ENCODE results near the gene CDK10.
"Not testable (repeated sequence)": the region's sequence is repeated elsewhere in the genome, so short reads cannot be mapped to it uniquely, and the experiment has no call there.

CDK10 gene, protein sequence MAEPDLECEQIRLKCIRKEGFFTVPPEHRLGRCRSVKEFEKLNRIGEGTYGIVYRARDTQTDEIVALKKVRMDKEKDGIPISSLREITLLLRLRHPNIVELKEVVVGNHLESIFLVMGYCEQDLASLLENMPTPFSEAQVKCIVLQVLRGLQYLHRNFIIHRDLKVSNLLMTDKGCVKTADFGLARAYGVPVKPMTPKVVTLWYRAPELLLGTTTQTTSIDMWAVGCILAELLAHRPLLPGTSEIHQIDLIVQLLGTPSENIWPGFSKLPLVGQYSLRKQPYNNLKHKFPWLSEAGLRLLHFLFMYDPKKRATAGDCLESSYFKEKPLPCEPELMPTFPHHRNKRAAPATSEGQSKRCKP

DNA sequence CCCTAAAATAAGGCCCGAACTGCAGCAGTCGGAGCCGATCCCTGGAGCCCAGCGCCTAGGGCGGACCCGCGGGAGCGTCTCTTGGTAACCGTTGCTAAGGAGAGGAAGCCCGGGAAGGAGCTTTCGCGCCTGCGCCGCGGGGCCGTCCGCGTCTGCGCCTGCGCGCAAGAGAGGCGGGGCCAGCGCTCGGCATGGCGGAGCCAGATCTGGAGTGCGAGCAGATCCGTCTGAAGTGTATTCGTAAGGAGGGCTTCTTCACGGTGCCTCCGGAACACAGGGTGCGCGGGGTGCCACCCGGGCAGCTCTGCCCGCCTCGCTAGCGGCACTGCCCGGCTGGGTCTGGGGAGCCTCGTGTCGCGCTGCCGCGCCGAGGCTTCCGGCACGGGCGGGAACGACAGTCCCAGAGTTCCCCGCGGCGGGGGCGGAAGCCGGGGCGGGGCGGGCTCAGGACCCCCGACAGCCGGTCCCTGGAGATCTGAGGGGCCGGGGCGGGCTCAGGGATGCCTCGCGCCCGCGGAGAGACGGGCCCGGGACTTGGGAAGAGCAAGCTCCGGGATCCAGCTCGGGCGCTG lies at the start of gene CDK10:
Gene CDK10, plus strand, starts transcription at position 170 of the 572 bp plus-strand sequence. Its CDS starts 22 bp downstream, at position 192.
- DNase-seq (ENCODE audit: low read depth) = peak; percentile 85

DNA sequence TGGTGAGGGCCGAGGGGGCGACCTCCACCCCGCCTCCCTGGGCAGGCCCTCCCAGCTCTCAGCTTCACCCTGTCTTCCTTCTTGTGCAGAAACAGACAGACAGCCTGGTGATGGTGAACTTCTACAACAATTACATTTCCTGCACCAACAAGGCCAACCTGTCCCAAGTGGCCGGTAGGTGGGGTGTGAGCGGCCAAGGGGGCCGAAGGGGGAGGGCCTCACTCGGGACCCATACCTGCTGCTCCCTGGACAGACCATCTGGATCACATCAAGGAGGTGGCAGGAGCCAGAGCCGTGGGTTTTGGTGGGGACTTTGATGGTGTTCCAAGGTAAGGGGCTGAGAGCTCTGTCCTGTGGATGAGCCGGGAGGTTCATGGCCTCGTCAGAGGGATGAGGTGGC lies 49.1 kb upstream of the CDK10 start:
- no peak for DNase-seq (ENCODE audit: low read depth)

DNA sequence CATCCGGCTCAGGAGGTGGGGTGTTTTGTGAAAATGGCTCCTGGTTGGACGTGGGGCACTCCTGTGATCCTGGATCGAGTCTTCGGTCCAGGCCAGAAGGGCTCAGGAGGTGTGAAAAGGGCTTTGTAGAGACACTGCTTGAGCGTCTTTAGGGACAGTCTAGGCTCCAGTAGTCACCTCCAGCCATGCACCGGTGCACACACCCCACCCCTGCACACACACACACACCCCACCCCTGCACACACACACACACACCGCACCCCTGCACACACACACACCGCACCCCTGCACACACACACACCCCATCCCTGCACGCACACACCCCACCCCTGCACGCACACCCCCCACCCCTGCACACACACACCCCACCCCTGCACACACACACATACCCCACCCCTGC lies 48.0 kb upstream of the CDK10 start:
- DNase-seq (ENCODE audit: low read depth) = no peak

DNA sequence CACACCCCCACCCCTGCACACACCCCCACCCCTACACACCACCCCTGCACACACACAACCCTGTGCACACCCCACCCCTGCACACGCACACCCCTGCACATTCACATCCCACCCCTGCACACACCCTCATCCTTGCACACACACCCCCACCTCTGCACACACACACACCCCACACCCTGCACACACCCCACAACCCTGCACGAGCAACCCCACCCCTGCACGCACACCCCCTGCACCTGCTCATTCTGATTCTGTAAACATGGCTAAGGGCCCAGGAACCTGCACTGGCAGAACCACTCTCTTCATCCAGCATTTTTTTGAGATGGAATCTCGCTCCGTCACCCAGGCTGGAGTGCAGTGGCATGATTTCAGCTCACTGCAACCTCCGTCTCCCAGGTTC lies 47.1 kb upstream of the CDK10 start:
- DNase-seq (ENCODE audit: low read depth) = no peak

DNA sequence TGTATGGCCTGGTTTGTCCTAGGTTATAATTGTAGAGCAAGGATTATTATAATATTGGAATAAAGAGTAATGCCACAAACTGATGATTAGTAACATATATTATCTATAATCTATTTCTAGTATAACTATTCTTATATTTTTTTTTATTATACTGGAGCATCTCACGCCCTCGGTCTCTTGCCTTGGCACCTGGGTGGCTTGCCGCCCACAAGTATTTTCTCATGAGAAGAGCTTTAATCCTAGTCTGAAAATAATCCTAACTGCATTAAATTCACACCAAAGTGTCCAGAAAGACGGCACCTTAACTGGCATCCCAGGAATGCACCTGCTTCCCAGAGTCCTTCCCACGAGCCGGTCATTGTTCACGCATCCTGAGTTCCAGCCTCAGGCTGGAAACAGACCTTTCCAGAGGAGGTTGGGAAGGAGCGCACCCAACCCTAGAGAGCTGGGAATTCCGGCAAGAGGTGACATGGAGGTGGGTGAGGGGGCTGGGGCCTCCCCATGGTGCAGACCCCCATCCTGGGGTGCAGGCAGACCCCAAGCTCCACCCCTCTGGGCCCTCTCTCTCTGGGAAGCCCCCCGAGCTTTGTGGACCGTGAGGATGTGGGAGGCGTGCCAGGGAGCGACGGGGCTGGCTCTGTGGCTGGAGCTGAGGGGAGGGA lies 44.9 kb upstream of the CDK10 start:
- DNase-seq (ENCODE audit: low read depth) = no peak

DNA sequence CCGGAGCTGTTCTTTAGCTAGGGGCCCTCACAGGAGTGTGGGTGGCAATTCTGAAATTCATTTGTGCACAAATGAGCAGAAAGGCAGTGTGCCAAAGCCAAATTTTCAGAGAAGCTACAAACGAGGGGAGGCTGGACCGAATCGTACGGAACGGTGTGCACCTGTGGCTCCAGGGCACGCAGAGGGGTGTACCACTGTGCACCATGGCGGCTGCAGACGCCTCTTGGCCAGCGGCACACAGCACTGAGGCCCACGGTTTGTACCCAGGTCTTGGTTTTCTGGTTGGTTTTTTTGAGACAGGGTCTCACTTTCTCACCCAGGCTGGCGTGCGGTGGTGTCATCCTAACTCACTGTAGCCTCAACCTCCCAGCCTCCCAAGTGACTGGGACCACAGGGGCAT lies 43.9 kb upstream of the CDK10 start:
- DNase-seq (ENCODE audit: low read depth) = no peak

DNA sequence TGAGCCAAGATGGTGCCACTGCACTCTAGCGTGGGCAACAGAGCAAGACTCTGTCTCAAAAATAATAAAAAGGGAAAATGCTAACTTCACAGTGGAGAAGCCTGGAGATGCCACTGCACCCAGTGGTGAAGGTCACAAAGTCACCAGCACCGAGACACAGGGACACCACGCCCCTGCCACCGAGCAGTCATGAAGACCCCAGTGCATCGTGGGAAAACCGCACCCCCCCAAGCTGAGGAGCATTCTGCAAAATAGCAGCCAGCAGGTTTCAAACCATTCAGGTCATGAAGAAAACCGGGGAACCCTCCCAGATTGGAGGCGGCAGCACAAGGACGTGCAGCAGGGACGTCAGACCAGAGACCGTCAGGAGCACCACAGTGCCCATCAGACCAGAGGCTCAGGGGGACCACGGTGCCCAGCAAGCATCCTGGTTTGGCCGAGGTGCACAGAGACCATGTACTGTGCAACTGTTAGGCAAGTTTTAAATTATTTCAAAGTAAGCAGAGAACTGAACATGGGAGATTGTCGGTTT lies 42.7 kb upstream of the CDK10 start:
- DNase-seq (ENCODE audit: low read depth) = no peak

DNA sequence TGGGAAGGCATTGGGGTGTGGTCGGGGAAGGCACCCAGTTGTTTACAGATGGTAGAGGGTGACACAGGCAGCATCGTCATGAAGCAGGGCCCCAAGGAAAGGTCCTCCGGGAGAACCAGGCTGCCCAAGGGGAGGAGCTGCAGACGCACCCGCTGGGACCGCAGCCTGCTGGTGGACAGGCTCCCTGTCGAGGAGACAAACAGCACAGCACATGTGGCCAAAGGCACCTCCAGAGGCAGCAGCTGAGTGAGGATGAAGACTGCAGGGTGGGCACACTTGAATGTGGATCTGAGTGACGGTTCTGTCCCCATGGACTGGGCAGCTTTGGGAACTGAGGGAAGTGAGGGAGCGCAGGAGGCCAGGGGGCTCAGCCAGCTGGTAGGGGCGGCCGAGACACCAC lies 41.4 kb upstream of the CDK10 start:
- no peak for DNase-seq (ENCODE audit: low read depth)

DNA sequence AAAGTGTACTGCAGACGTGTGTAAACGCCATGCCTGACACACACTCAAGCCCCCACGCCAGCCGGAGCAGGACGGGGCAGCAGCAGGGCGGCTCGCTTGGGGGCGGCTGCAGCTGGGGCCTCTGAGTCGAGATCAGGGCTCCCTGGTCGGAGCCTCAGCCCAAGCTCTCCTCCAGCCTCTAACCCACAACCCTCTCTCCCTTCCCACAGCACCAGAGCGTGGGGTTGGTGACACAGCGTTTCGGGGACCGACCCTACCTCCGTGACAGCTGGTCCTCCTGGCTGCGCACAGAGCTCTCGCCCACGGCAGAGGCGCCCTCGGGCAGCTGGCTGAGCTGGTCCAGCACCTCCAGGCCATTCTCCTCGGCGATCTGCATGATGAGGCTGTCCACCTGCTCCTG lies 40.2 kb upstream of the CDK10 start:
- no peak for DNase-seq (ENCODE audit: low read depth)

DNA sequence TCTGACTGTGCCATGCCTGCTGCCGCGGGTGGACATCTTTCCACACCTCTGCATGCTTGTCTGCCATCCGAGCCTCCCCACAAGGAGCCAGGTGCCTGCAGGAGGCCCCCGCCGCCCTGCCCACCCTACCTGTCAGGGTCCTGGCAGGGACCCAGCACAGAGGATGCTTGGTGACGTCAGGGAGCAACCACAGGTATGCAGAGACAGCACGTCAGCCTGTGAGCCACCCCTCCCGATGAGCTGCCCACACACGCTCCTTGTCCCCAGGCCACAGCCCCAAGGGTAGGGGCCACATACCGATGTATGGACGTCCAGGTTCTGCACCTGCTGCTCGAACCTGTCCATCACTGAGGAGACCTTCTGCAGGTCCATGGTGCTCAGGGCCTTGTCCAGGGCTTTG lies 39.6 kb upstream of the CDK10 start:
- no peak for DNase-seq (ENCODE audit: low read depth)

DNA sequence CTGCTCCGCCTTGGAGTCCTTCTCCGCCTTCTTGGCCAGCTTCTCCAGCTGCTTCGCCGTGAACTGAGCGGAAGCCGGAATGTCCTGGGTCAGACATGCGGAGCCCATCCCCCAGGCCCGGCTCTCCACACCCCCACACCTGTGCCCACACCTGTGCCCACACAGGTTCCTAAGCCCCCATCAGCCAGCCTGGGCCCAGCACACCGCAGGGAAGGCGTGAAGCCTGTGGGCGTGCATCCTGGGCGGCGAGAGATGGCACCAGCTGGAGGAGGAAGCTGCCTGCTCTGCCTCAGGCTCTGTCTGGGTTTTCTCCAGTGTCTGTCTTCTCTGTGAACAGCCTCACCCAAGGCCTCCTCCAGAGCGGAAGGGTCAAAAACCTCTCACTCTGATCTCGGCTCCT lies 34.9 kb upstream of the CDK10 start:
- DNase-seq (ENCODE audit: low read depth) = no peak

DNA sequence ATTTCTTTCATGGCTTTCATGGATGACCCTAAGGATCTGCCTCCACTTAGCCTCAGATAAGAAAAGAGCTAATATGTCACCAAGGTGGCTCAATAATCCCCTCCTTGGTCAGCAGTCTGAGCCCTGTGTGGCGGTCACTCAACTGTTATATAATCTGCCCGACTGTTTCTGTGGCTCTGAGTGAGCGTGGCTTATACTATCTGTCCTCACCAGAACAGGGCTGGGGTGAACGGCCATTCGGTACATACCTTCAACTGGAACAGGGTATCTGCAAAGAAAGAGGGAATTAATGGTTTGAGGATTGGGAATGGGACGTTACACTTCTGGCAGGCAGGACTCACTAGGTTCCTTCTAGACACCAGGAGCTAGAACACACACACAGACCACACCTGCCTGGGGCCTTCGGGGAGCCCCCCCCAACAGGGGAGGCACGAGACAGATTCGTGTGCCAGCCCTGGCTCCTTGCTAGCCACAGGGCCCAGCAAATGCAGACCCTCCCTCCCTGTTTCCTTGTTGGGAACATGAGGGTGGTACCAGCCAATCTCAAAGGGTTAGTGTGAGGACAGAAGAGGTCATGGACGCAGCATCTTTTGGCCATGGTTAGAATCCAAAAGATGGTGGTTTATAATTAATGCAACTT lies 32.7 kb upstream of the CDK10 start:
- no peak for DNase-seq (ENCODE audit: low read depth)

DNA sequence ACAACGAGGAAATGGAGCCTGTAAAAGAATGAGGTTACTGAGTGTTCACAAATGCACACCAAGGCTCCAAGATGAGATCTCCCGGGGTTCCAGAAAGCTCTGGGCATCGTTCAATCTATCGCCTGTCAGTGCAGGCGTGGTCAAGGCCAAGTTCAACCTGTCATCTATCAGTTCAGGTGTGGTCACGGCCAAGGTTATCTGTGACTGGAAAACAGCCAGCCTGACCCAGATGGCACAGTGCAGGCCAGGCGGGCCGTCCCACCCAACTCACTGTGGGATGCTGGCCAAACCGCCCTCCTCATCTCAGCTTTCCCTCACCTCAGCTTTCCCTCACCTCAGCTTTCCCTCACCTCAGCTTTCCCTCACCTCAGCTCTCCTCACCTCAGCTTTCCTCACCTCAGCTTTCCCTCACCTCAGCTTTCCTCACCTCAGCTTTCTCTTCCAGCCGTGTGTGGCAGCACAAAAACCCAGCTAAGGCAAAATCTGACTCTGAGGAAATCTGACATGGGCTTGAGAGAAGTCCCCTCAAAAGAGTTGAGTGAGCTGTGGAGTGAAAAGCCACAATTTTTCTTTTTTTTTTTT lies 31.3 kb upstream of the CDK10 start:
- no peak for DNase-seq (ENCODE audit: low read depth)

DNA sequence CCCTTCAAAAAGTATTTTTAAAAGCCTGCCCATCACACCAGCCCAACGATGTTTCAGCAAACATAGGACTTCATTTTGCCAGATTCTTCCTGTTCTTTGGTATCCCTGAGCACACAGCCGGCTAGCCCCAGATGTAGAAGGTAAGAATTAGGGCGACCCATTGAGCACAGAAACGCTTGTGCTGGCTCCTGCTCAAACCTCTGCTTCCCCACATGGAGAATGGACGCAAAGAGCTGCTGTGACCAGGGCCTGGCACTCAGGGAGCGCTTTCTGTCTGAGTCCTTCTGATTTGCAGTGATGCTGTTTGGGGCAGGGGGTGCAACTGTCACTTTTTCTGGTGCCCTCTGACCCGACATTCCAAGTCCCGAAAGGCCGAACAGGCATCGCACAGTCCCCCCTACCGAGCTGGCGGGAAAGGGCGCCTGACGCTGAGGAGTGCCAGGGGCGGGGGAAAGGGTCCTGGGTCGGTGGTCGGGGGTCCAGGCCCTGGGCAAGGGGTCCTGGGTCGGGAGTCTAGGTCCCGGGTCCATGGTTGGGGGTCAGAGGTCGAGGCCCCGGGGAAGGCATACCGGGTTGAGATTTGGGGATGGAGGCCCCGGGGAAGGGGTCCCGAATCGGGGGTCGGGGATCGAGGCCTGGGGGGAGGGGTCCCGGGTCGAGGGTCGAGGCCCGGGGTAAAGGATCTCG lies 29.9 kb upstream of the CDK10 start:
- no peak for DNase-seq (ENCODE audit: low read depth)

DNA sequence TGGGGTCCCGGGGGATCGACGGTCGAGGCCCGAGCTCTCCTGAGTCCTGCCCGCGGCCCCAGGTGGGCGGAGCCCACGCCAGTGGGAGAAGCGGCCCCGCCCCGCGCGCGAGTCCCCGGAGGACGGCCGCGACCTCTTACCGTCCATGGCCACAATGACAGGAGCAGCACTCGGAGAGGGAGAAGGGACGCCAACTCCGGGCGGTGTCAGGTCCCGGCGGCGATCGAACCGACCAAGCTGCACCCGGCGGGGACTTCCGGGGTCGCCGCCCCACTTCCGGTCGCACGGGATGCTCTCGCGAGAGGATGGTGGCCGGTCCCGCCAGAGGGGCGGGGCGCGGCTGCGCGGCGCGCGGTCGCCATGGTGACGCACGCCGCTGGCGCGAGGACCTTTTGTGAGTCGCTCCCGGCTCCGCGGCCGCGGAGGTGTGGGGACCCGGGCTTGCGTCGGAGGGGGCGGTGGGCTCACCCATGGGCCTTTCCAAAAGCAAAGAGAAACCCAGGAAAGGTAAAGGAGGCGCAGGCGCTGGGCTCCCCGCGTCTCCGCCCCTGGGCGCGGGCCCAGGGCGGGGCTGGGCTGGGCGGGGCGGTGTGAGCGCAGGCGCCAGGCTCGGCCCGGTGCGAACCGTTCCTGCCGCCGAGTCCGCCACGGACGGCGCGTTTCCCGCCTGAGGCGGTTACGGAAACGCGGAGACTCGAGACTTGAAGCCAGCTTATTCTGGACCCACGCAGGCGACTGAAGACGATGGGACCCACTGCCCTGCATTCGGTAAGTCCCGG lies 28.9 kb upstream of the CDK10 start, which contains the start of the genes CHMP1A and SPATA33:
Gene CHMP1A, minus strand, starts transcription at position 267 of the 779 bp plus-strand sequence. Its CDS starts 120 bp downstream, at position 147.
Gene SPATA33, plus strand, starts transcription at position 395 of the 779 bp plus-strand sequence. Its CDS starts 76 bp downstream, at position 471.
- DNase-seq (ENCODE audit: low read depth) = peak; percentile 85

DNA sequence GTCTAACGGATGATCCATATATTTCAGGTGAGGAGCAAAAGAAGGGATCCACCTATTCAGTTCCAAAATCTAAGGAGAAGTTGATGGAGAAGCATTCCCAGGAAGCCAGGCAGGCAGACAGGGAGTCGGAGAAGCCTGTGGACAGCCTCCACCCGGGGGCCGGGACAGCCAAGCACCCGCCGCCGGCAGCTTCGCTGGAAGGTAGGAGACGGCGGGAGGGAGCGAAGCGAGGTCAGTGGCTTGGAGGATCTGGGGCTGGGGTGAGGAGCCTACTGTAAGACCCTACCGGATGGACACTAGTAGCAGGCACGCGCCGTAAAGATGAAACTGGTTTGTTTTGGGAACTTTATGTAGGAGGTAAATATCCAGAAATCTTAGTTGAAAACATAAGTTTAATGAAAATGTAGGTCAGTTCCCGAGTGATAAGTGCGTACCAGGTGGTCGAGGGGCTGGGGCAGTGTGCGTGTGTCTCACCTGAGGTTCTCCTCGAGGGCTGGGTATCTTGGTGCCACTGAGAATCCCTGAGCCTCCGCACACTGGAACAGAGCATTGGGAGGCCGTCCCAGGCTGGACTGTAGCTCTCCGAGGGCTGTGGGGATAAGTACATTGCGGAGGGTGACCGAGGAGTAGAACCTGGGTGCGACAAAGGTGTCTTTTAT lies 28.1 kb upstream of the CDK10 start:
- no peak for DNase-seq (ENCODE audit: low read depth)

DNA sequence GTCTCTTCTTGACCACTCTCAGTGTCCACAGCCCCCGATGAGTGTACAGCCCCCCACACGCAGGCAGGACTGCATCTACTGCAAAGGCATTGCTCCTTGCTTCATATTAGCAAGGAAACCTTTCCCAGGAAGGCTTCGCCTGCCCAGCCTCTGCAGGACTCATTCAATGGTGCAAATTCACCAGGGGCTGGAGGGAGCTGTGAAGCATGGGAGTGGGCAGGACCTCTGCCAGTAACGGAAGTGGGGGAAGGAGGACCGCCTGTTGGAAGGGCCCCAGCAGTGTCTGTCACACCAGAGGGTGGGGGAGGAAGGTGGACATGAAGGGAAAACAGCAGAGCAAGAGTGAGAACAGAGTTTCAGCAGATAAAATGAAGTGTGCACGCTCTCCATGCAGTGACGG lies 26.3 kb upstream of the CDK10 start:
- DNase-seq (ENCODE audit: low read depth) = no peak

DNA sequence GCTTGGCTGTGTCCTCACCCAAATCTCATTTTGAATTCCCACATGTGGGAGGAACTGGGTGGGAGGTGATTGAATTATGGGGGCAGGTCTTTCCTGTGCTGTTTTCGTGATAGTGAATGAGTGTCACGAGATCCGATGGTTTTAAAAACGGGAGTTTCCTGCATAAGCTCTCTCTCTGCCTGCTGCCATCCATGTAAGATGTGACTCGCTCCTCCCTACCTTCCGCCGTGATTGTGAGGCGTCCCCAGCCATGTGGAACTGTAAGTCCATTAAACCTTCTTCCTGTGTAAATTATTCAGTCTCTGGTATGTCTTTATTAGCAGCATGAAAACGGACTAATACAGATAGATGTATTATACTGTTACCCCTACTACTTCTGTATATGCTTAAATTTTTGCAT lies 25.3 kb upstream of the CDK10 start:
- no peak for DNase-seq (ENCODE audit: low read depth)

DNA sequence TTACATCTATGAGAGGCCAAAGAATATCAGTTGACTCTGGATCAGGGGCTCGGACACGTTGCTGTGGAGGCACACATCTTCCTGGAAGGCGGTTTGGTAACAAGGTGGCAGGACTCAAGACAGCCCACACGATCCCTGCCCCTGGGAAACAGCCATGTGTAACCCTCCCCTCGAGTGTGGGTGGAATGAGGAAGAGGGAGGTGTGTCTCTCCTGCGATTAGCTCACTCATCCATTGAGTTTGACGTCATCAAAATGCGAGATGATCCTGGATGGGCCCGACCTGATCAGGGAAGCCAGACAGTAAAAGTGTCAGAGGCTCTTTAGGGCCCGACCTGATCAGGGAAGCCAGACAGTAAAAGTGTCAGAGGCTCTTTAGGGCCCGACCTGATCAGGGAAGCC lies 22.3 kb upstream of the CDK10 start:
- DNase-seq (ENCODE audit: low read depth) = not testable (repeated sequence)

DNA sequence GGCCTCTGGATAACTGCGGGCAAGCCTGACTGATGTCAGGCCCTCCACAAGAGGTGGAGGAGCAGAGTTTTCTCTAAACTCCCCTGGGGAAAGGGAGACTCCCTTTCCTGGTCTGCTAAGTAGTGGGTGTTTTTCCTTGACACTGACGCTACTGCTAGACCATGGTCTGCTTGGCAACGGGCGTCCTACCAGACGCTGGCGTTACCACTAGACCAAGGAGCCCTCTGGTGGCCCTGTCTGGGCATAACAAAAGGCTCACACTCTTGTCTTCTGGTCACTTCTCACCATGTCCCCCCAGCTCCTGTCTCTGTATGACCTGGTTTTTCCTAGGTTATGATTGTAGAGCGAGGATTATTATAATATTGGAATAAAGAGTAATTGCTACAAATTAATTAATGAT lies 19.5 kb upstream of the CDK10 start:
- DNase-seq (ENCODE audit: low read depth) = not testable (repeated sequence)

Measured in stimulated activated CD8-positive, alpha-beta memory T cell treated with anti-CD3 and anti-CD28 coated beads, Interleukin-12 subunit alpha, Interleukin-12 subunit beta, amount 100 ng/mL, for 1 hour (primary cell).